Fibroblast of upper back skin (primary cell): Measurements from ENCODE around the gene LYSET.
"Not testable (repeated sequence)": the region's sequence is repeated elsewhere in the genome, so short reads cannot be mapped to it uniquely, and the experiment has no call there.

Experiments used
- DNase-seq: peaks from one replicate; pipeline ENCODE4 v3.0.0-alpha.2; 2013

LYSET gene

DNA sequence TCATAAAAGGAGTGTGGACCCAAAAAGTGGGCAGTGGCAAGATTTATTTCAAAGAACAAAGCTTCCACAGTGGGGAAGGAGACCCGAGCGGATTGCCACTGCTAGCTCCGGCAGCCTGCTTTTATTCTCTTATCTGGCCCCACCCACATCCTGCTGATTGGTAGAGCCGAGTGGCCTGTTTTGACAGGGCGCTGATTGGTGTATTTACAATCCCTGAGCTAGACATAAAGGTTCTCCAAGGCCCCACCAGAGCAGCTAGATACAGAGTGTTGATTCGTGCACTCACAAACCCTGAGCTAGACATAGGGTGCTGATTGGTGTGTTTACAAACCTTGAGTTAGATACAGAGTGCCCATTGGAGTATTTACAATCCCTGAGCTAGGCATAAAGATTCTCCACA, 15.5 kb upstream of the LYSET start:
- DNase-seq, result not testable (repeated sequence)

DNA sequence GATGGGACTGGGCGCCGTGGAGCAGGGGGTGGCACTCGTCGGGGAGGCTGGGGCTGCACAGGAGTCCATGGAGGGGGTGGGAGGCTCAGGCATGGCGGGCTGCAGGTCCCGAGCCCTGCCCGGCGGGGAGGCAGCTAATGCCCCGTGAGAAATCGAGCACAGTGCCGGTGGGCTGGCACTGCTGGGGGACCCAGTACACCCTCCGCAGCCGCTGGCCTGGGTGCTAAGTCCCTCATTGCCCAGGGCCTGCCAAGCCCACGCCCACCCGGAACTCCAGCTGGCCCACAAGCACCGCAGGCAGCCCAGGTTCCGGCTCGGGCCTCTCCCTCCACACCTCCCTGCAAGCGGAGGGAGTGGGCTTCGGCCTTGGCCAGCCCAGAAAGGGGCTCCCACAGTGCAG, 15.0 kb upstream of the LYSET start:
- DNase-seq, result not testable (repeated sequence)

DNA sequence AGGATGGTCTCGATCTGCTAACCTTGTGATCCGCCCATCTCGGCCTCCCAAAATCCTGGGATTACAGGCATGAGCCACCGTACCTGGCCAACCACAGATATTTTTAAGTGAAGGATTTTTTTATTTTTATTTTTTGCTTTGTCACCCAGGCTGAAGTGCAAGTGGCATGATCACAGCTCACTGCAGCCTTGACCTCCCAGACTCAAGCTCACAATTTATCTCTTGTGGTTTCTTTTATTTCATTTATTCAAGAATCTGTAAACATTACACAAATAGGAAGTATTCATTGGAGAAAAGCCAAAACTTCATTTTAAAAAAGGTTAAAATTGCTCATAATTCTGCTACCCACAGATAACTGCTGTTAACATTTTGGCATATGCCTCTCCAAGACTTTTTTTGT, 13.7 kb upstream of the LYSET start:
- DNase-seq, result no peak

DNA sequence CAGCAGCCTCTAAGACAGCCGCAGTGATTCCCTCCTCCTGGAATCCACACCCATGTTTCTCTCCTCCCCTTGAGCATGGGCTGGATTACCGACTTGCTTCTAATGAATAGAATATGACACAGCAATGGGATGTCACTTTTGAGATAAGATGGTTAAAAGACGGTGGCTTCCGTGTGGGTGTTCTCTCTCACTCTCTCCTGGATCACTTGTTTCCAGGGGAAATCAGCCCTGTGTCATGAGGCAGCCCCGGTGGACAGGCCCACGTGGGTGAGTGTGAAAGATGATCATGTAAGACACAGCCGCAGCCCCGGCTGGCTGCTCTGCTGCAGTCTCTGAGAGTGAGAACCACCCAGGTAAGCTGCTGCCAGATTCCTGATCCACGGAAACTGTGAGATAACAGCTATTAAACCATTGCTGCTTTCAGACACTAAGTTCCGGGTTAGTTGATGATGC, 11.1 kb upstream of the LYSET start:
- no peak for DNase-seq

- not testable (repeated sequence) for DNase-seq
Measured at GRCh38 chr14:93174731-93175130, 10.4 kb upstream of the LYSET start.

DNA sequence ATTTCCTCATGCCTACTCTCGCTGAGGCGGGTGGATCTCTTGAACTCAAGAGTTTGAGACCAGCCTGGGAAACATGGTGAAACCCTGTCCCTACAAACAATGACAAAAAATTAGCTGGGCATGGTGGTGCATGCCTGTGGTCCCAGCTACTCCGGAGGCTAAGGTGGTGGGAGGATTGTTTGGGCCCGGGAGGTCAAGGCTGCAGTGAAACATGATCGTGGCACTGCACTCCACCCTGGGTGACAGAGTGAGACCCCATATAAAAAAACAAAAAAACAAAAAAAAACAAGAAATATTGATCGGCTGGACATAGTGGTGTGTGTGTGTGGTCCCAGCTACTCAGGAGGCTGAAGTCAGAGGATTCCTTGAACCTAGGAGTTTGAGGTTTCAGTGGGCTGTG, 9.6 kb upstream of the LYSET start:
- no peak for DNase-seq

- no peak for DNase-seq
Measured at GRCh38 chr14:93183596-93184317, 1.4 kb upstream of the LYSET start.

DNA sequence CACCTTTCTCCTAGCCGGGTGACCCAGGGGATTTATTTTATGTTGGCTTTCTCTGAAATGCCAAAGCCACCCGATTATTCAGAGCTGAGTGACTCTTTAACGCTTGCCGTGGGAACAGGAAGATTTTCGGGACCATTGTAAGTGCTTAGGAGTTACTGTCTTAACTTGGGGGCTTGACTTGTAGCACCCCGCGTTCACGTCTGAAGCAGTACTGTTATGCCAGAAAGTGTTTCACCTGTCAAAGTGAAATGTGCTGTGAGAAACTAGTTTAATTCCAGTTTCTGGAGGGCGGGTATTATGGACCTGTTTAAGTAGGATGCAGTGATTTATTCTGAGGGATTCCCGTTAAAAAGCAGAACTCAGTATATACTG, 218 bp downstream of the LYSET start:
- DNase-seq, result no peak

DNA sequence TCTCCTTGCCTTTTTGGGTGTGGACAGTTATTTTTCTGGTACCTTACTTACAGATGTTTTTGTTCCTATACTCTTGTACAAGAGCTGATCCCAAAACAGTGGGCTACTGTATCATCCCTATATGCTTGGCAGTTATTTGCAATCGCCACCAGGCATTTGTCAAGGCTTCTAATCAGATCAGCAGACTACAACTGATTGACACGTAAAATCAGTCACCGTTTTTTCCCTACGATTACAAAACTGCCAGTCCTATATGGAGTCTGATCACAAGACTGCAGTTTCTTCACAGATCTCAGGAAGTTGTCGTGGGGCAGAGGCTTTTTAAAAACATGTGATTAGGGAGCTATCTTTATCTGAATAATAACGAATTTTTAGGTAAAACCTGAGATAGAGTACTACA, 1.3 kb downstream of the LYSET start:
- no peak for DNase-seq

GRCh38 chr14:93186956-93187355, 1.8 kb downstream of the LYSET start:
- DNase-seq, result no peak

DNA sequence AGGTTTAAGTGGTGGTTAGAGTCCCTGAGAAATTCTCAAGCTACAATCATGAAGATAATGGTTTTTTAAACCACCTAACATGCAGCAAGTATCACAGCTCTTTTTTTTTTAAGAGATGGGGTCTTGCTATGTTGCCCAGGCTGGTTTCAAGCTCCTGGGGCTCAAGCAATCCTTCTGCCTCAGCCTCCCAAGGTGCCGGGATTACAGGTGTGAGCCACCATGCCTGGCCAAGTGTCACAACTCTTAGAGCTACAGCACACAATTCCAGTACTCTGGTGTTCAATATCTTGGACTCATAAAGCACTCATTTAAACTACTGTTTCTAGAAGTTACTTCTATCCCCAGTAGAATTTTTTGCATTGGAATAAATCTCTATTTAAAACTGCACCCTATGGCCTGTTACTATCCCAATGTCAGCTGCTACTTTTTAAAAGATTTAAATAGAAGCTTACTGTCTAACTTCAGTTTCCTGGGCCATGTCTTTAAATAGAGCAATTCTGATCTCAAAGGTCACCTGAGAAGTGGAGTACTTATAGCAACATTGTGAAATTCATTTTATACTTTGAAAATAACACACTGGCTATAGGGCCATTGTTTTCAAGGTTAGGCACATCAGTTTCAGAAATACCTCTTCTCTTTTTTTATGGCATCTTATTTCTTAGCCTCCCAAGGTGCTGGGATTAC, 10.3 kb downstream of the LYSET start:
- DNase-seq, result no peak

GRCh38 chr14:93199031-93199430, 13.9 kb downstream of the LYSET start:
- no peak for DNase-seq

DNA sequence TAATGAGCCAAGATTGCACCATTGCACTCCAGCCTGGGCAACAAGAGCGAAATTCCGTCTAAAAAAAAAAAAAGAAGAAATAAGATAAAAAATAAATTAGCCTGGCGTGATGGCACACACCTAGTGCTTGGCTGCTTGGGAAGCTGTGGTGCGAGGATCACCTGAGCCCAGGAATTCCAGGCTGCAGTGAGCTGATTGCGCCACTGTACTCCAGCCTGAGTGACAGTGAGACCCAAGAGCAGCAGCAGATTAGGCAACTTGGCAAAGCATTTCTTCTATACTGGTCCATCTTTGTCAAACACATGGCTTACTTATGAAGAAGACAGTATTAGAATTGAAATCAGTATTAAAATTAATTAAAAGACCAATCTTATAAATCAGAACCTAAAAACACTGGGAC, 15.4 kb downstream of the LYSET start:
- DNase-seq, result no peak

- DNase-seq, result no peak
Measured at GRCh38 chr14:93201155-93201704, 16.1 kb downstream of the LYSET start.

- peak; percentile 96 for DNase-seq
Measured at GRCh38 chr14:93206793-93207467, 21.8 kb downstream of the LYSET start, which contains the start of the genes GON7 and UBR7. Gene GON7 (minus strand): TSS chr14:93207065. CDS start chr14:93207037, 28 bp downstream. Gene UBR7 (plus strand): TSS chr14:93207256. CDS start chr14:93207292, 36 bp downstream.

GRCh38 chr14:93207468-93208308, 22.6 kb downstream of the LYSET start:
- DNase-seq, result peak; percentile 52

- DNase-seq, result no peak
Measured at GRCh38 chr14:93212432-93212831, 27.3 kb downstream of the LYSET start.

DNA sequence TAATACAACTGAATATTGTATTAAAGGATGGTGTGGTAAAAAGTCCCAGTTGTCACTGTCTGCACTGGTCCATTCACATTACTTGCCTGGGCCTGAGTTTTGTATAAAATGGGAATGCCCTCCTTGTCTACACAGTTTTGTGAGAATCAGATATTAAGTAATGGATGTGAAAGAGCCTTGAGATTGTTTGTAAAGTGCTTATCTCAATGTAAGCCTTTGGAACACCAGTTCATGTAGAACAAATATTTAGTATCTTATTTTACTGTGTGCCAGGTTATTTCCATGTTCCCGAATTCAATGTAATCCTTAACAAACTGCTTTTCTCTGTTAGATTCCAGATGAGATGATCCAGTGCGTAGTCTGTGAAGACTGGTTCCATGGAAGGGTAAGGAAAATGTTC, 29.5 kb downstream of the LYSET start:
- DNase-seq, result no peak

- DNase-seq, result peak; percentile 47
Measured at GRCh38 chr14:93219103-93219726, 34.1 kb downstream of the LYSET start.

- DNase-seq, result no peak
Measured at GRCh38 chr14:93220509-93220908, 35.4 kb downstream of the LYSET start.

DNA sequence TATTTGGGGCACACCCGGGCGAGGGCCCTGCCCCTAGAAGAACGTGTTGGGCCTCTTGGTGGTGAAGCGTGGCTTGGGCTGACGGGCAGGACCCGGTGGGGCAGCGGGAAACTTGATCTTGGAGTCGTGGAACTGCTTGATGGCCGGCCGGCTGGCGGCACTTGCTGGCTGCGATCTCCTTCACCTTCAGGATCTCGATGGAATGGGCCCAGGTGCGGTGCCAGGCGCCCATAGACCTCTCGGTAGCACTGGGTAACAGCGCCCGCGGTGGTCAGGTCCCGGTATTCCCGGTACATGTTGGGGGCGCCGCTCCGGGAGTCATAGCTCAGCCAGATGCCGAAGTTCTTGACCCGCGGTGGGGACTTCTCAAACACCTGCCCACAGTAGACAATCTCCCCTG, 38.4 kb downstream of the LYSET start:
- no peak for DNase-seq

DNA sequence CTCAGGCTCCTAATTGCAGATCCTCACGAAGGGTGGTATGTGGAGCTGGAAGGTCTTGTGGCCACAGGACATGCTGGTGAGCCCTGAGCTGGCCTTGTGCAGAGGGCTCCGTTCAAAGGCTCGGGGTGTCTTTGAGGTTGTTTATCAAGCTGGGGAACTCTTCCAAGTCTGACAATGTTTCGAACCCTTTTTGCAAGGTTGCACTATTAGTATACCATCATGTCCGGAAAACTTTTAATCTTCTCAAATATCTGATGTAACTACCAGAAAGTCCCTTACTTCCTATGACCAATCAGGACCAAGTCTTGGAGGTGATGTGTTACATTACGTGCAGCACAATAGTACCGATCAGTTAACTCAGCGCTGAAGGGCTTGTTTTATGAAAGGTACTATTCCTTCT, 43.4 kb downstream of the LYSET start:
- no peak for DNase-seq
